Kidney (tissue), 14 donors: ENCODE results near the gene ARL4C. TPM values are rescaled to one million over a fixed set of nuclear protein-coding genes. Genes with fewer than 3 reads are reported as not detected.

Experiments
- DNase-seq, 5 donors: peaks; one replicate each; pipeline ENCODE4 v3.0.0-alpha.2; 2013 to 2020
- FAIRE-seq: peaks from 2 replicates; lab custom pipeline; 2012; peaks lifted over from hg19 to GRCh38; lab: Jason Lieb, UNC
- H3K27ac ChIP-seq, 2 donors: one replicate each; pipeline ENCODE4 v1.7.0; 2013; ENCODE audit warnings: low read depth in 2 of 2, low read length in 2 of 2, inconsistent platforms in 1 of 2
- H3K27me3 ChIP-seq: one replicate; pipeline ENCODE4 v1.7.1; 2013; ENCODE audit warnings: low read length, inconsistent platforms; ENCODE audit not compliant: control insufficient read depth, insufficient read depth
- H3K36me3 ChIP-seq, 3 donors: one replicate each; pipeline versions ENCODE4 v1.7.0 to v1.7.1; 2013; ENCODE audit warnings: low read length in 3 of 3, control low read depth in 1 of 3, inconsistent platforms in 1 of 3; ENCODE audit not compliant: insufficient read depth in 3 of 3, control insufficient read depth in 2 of 3
- H3K4me1 ChIP-seq, 3 donors: one replicate each; pipeline versions ENCODE4 v1.7.0 to v1.7.1; 2013; ENCODE audit warnings: low read length in 3 of 3, inconsistent platforms in 1 of 3, low read depth in 1 of 3; ENCODE audit not compliant: control insufficient read depth in 2 of 3, insufficient read depth in 2 of 3
- H3K4me3 ChIP-seq, 3 donors: one replicate each; pipeline versions ENCODE4 v1.7.0 to v1.8.1; 2013; ENCODE audit warnings: low read length in 3 of 3, control low read depth in 1 of 3, inconsistent platforms in 1 of 3
- H3K9ac ChIP-seq, 3 donors: one replicate each; pipeline versions ENCODE4 v1.7.0 to v1.7.1; 2013; ENCODE audit warnings: low read length in 3 of 3, control low read depth in 1 of 3, inconsistent platforms in 1 of 3
- H3K9me3 ChIP-seq, 3 donors: one replicate each; pipeline versions ENCODE4 v1.7.0 to v1.7.1; 2013; ENCODE audit warnings: low read length in 3 of 3, control low read depth in 1 of 3, inconsistent platforms in 1 of 3; ENCODE audit not compliant: control insufficient read depth in 2 of 3, insufficient read depth in 1 of 3
- intact Hi-C: fragments of 100-400 bp; cut with DNase I; formaldehyde crosslinking; loops from one replicate; pipeline ENCODE4 v1.11.1; 2022
- polyA plus RNA-seq: library from polyadenylated mRNA; stranded (reverse); fragments of 350-450 nt; fragmentation: Illumina TruSeq; extraction: RNeasy Lipid Tissue Mini Kit (QIAGEN cat#74804); gene quantifications from one replicate; pipeline ENCODE4 v1.2.3, GENCODE V29; 2014; ENCODE audit warnings: low read depth, low replicate concordance; ENCODE audit not compliant: insufficient read depth
- total RNA-seq: library from RNA; stranded (reverse); fragmentation: NEBNext Ultra II Directional; extraction: Animal tissue kit (Norgen Biotek cat#: 25700); gene quantifications from one replicate; pipeline ENCODE4 v1.2.1, GENCODE V29; 2021
- TF ChIP-seq, protein P1 (sequence below): IDR thresholded peaks from 3 replicates; pipeline ENCODE4 v1.5.1; 2012; ENCODE audit warnings: mild to moderate bottlenecking, moderate library complexity, borderline replicate concordance; ENCODE audit not compliant: insufficient read depth; ENCODE audit errors: extremely low read depth
- donor health status: control.
- donor health status: control.
- donor health status: control.
- donor health status: control.
- donor health status: control.
- donor health status: DM: yes; HTN: yes; CAD: no.
- donor health status: Normal renal cell carcinoma (clear cell type).

ARL4C gene
- total and polyA plus RNA-seq, 2 donors from 2014 or later = 2.7 to 62.0 TPM

DNA sequence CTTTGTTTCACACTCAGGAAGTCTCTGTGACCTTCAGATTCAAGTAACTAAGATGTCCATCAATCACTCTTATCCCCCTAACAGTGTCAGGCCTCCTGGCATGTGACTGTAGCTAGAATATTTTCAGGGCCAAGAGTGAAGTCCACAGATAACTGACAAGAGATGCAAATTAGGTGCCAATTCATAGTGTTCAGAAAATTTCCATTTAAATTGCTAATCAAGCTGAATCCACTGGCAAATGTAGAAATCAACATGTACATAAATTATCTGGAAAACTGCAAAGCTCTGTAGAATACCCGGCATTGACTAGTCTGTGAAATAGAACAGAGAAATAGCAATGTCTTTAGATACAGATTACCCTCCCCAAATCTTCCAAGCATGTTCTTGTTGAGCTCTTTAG is 38.6 kb upstream of the ARL4C start:
- H3K9me3 ChIP-seq = no peaks in the 10 kb centered on the region
- no peak for DNase-seq
- intact Hi-C loops = no loop called here
- H3K4me3 ChIP-seq = no peak overlapping the region
- TF ChIP-seq, protein P1, sequence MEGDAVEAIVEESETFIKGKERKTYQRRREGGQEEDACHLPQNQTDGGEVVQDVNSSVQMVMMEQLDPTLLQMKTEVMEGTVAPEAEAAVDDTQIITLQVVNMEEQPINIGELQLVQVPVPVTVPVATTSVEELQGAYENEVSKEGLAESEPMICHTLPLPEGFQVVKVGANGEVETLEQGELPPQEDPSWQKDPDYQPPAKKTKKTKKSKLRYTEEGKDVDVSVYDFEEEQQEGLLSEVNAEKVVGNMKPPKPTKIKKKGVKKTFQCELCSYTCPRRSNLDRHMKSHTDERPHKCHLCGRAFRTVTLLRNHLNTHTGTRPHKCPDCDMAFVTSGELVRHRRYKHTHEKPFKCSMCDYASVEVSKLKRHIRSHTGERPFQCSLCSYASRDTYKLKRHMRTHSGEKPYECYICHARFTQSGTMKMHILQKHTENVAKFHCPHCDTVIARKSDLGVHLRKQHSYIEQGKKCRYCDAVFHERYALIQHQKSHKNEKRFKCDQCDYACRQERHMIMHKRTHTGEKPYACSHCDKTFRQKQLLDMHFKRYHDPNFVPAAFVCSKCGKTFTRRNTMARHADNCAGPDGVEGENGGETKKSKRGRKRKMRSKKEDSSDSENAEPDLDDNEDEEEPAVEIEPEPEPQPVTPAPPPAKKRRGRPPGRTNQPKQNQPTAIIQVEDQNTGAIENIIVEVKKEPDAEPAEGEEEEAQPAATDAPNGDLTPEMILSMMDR = no peak
- FAIRE-seq = no peak
- no peak overlapping the region for H3K9ac ChIP-seq
- H3K27me3 ChIP-seq = no peaks in the 10 kb centered on the region
- no peaks in the 10 kb centered on the region for H3K4me1 ChIP-seq
- H3K27ac ChIP-seq = no peak overlapping the region
- H3K36me3 ChIP-seq = no peaks in the 10 kb centered on the region

DNA sequence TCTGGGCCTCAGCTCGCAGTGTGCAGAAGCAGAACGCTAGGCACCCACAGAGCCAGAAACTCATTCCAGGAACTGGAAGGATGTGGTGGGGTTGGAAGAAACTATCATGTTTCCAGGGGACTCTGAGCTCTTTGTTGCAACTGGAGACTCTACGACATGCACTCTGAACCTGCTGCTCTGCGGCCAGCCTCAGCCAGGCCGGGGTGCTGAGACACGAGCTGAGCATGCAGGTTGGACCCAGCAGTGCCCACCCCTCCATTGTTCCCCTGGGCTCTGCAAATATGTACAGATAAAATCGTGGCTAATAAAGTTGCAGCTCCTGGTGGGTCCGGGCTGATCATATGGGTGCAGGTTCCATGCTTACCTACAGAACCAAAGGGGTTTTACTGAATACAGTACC is 37.6 kb upstream of the ARL4C start:
- TF ChIP-seq, protein P1 = no peak
- Histone ChIP-seq H3K27me3 (no peaks in the 10 kb centered on the region), H3K9ac (no peak overlapping the region), H3K36me3 (no peaks in the 10 kb centered on the region), H3K27ac (no peak overlapping the region), H3K9me3 (no peaks in the 10 kb centered on the region), H3K4me3 (no peak overlapping the region), H3K4me1 (no peaks in the 10 kb centered on the region)
- intact Hi-C loops = no loop called here
- FAIRE-seq (no peak), DNase-seq (no peak)

DNA sequence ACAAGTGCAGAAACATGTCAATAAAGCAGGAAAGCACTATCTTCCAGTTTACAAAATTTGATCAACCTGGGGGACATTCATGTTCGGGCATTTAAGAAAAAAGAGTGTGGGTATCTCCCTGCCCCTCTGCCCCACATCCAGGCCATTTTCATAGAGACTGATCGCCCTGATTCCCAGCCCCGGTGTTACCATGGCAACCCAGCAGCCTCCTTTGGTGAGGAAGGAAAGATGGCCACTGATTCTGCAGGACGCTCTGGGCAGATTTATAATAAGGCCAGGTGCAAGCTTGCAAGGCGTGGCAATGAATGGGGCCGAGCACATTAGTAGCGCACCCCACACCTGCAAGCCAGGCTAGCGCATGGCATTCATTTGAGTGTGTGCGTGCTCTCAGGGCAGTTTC is 36.7 kb upstream of the ARL4C start:
- intact Hi-C loops = no loop called here
- Histone ChIP-seq H3K27me3 (no peaks in the 10 kb centered on the region), H3K36me3 (no peaks in the 10 kb centered on the region), H3K9ac (no peak overlapping the region), H3K27ac (no peak overlapping the region), H3K4me1 (no peaks in the 10 kb centered on the region), H3K4me3 (no peak overlapping the region), H3K9me3 (no peaks in the 10 kb centered on the region)
- TF ChIP-seq, protein P1 = no peak
- FAIRE-seq (no peak), DNase-seq (no peak)

DNA sequence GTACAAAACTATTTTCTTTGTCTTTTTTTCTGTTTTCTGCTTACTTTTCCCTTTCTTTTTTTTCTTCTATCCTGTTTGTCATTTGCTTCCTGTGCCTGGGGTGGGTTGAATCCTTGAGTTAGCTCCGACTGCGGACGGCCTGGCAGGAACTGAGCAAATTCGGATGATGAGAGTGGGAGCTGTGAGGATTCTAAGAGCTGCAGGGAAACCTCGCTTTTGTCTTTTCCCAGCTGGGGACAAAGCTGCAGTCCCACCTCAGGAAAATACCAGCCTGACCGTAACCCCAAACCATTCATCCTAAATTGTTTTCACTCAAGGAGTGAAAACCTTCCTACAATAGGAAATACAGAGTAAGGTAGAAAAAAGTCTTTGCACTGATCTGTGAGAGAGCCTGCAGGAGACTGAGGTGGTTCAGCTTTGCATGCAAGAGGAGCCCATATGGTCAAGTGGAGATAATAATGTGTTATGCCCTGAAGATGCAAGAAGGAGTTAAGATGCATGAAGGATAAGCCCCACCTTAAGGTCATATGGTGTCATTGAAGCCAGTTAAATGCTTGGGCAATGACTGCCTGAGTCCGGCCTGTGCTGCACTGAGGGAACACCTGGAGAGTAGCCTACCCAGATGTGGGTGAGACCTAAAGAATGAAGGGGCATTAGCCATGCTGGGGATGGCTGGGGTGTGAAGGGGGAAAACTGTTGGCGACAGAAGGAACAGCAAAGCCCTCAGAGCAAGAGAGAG is 31.7 kb upstream of the ARL4C start:
- DNase-seq (no peak), FAIRE-seq (no peak)
- intact Hi-C loops = no loop called here
- no peak overlapping the region for H3K9ac ChIP-seq
- no peaks in the 10 kb centered on the region for H3K27me3 ChIP-seq
- TF ChIP-seq, protein P1 = no peak
- no peak overlapping the region for H3K4me3 ChIP-seq
- peaks cover 0 to 6% (median 0%) of the 10 kb centered on the region in 3 donors for H3K9me3 ChIP-seq
- H3K27ac ChIP-seq = no peak overlapping the region
- H3K4me1 ChIP-seq = no peaks in the 10 kb centered on the region
- H3K36me3 ChIP-seq = no peaks in the 10 kb centered on the region
